Activated CD8-positive, alpha-beta memory T cell treated with anti-CD3 and anti-CD28 coated beads for 24 hours (primary cell): ENCODE measurements around the gene OPCML.

ENCODE experiments used
- DNase-seq: peaks from one replicate; pipeline ENCODE4 v3.0.0-alpha.2; 2020

Gene OPCML

GRCh38 chr11:132367293-132367692, 1165.0 kb downstream of the OPCML start:
- no peak for DNase-seq

- DNase-seq: no peak
These were observed 1166.7 kb downstream of the OPCML start for GRCh38 chr11:132365650-132366049.
